OCI-LY3 (cell line): ENCODE results near the gene TMEM74B.
"Not testable (repeated sequence)": the region's sequence is repeated elsewhere in the genome, so short reads cannot be mapped to it uniquely, and the experiment has no call there.

Experiments used
- H2AFZ ChIP-seq: fragments of 200-600, 300-600 bp; shearing (Covaris generic); 2 replicates; pipeline ENCODE4 v1.6.0; 2014; ENCODE audit warnings: antibody characterized with exemption, low read depth, low read length
- H3K27ac ChIP-seq: fragments of 200-600, 300-600 bp; sonication (generic); 2 replicates; pipeline ENCODE4 v1.5.1; 2014; ENCODE audit warnings: mild to moderate bottlenecking, low read length, moderate library complexity, mixed read lengths
- H3K27me3 ChIP-seq: fragments of 200-600, 300-600 bp; sonication (generic); 2 replicates; pipeline ENCODE4 v1.6.1; 2014; ENCODE audit warnings: low read depth, low read length, mixed read lengths
- H3K36me3 ChIP-seq: fragments of 200-600, 300-600 bp; sonication (generic); replicated peaks from 2 replicates; pipeline ENCODE3; 2014; ENCODE audit warnings: low read depth, low read length, mixed read lengths
- H3K4me1 ChIP-seq: fragments of 300-600, 200-600 bp; sonication (generic); 2 replicates; pipeline ENCODE4 v1.6.1; 2014; ENCODE audit warnings: low read length, mixed read lengths
- H3K4me2 ChIP-seq: fragments of 200-600, 300-600 bp; sonication (generic); 2 replicates; pipeline ENCODE4 v1.6.1; 2014; ENCODE audit warnings: low read length, mixed read lengths
- H3K4me3 ChIP-seq: fragments of 300-600, 200-600 bp; sonication (generic); 2 replicates; pipeline ENCODE4 v1.5.1; 2014; ENCODE audit warnings: antibody characterized with exemption, mild to moderate bottlenecking, low read length, moderate library complexity
- H3K79me2 ChIP-seq: fragments of 300-600, 200-600 bp; shearing (Covaris generic); 2 replicates; pipeline ENCODE4 v1.6.1; 2014; ENCODE audit warnings: mild to moderate bottlenecking, low read length, mixed read lengths
- H3K9ac ChIP-seq: fragments of 300-600, 200-600 bp; shearing (Covaris generic); 2 replicates; pipeline ENCODE4 v1.6.0; 2014; ENCODE audit warnings: mild to moderate bottlenecking, low read length, moderate library complexity
- H3K9me3 ChIP-seq: fragments of 200-600, 300-600 bp; shearing (Covaris generic); 2 replicates; pipeline ENCODE4 v1.6.1; 2014; ENCODE audit warnings: low read length, mixed read lengths; ENCODE audit not compliant: insufficient read depth
- H4K20me1 ChIP-seq: fragments of 200-600, 300-600 bp; sonication (generic); 2 replicates; pipeline ENCODE4 v1.6.1; 2016; ENCODE audit warnings: low read length, mixed read lengths; ENCODE audit not compliant: insufficient read depth
- EZH2phosphoT487 ChIP-seq: fragments of 200-600 bp; shearing (Covaris generic); IDR thresholded peaks from 2 replicates; pipeline ENCODE4 v1.6.1; 2018; ENCODE audit warnings: antibody characterized with exemption, mixed run types, low read depth
- TF ChIP-seq, protein P1 (sequence below): fragments of 200-600, 300-600 bp; sonication (generic); IDR thresholded peaks from 2 replicates; pipeline ENCODE4 v1.5.1; 2014; ENCODE audit warnings: antibody characterized with exemption, low read length, low read depth

The TMEM74B gene

DNA sequence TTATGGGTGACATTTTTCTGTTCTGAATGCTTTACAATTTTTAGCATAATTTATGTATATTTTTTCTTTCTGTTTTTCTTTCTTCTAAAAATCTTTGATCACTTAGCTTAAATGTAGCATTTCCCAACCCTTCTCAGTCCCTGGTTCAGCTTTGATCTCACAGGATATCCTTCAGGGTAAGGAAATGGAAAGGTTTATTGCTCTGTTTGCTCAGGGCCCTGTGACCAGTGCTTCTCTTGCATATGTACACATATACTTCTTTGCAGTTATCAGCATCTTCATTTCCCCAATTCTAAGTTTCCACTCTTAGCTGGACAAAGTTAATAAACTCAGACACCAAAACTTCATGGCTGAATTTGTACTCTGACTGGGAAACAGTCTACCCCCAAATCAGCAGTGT lies 30.6 kb downstream of the TMEM74B start:
- TF ChIP-seq EZH2phosphoT487 = no peak
- TF ChIP-seq, protein P1, sequence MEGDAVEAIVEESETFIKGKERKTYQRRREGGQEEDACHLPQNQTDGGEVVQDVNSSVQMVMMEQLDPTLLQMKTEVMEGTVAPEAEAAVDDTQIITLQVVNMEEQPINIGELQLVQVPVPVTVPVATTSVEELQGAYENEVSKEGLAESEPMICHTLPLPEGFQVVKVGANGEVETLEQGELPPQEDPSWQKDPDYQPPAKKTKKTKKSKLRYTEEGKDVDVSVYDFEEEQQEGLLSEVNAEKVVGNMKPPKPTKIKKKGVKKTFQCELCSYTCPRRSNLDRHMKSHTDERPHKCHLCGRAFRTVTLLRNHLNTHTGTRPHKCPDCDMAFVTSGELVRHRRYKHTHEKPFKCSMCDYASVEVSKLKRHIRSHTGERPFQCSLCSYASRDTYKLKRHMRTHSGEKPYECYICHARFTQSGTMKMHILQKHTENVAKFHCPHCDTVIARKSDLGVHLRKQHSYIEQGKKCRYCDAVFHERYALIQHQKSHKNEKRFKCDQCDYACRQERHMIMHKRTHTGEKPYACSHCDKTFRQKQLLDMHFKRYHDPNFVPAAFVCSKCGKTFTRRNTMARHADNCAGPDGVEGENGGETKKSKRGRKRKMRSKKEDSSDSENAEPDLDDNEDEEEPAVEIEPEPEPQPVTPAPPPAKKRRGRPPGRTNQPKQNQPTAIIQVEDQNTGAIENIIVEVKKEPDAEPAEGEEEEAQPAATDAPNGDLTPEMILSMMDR = no peak
- Histone ChIP-seq H3K27ac (no peak overlapping the region), H3K4me3 (no peak overlapping the region), H2AFZ (no peak overlapping the region), H3K36me3 (peaks cover 38% of the 10 kb centered on the region), H4K20me1 (no peaks in the 10 kb centered on the region), H3K9ac (no peak overlapping the region), H3K4me1 (no peaks in the 10 kb centered on the region), H3K4me2 (no peak overlapping the region), H3K27me3 (no peaks in the 10 kb centered on the region), H3K79me2 (no peaks in the 10 kb centered on the region), H3K9me3 (no peaks in the 10 kb centered on the region)

GRCh38 chr20:1150968-1151367 lies 33.8 kb downstream of the TMEM74B start:
- TF ChIP-seq, protein P1 = no peak
- no peak for TF ChIP-seq EZH2phosphoT487
- Histone ChIP-seq H3K36me3 (peaks cover 46% of the 10 kb centered on the region), H3K4me1 (no peaks in the 10 kb centered on the region), H3K27me3 (no peaks in the 10 kb centered on the region), H3K27ac (no peak overlapping the region), H3K9ac (no peak overlapping the region), H3K9me3 (no peaks in the 10 kb centered on the region), H4K20me1 (no peaks in the 10 kb centered on the region), H3K4me3 (no peak overlapping the region), H3K79me2 (no peaks in the 10 kb centered on the region), H2AFZ (no peak overlapping the region), H3K4me2 (no peak overlapping the region)

DNA sequence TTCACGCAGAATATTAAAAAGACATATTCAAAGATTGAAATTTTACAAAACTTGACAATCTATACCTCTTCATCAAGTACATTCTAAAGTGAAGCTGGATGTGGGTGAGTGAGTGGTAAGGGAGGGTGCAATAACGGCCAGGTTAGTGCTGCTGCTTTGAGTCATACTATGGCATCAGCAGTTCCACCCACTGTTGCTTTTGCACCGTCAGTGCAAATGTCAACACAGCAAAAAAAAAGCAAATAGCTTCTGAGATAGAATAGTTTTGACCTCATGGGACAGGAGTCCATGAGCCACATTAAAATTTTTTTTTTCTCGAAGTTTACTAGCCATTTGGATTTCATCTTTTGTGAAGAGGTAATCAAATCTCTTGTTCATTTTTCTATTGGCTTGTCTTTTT lies 34.6 kb downstream of the TMEM74B start:
- H3K27me3 ChIP-seq = no peaks in the 10 kb centered on the region
- peaks cover 44% of the 10 kb centered on the region for H3K36me3 ChIP-seq
- H3K4me3 ChIP-seq = no peak overlapping the region
- no peaks in the 10 kb centered on the region for H3K79me2 ChIP-seq
- no peak overlapping the region for H3K4me2 ChIP-seq
- no peak overlapping the region for H3K9ac ChIP-seq
- H3K27ac ChIP-seq = no peak overlapping the region
- TF ChIP-seq EZH2phosphoT487 = no peak
- TF ChIP-seq, protein P1 = no peak
- no peaks in the 10 kb centered on the region for H3K9me3 ChIP-seq
- H2AFZ ChIP-seq = no peak overlapping the region
- H3K4me1 ChIP-seq = no peaks in the 10 kb centered on the region
- H4K20me1 ChIP-seq = 0 out of 2 replicates have a peak, but pooled peaks cover 3% of the 10 kb centered on the region

GRCh38 chr20:1149812-1150211 lies 35.0 kb downstream of the TMEM74B start:
- not testable (repeated sequence) for H4K20me1 ChIP-seq, H3K27ac ChIP-seq, H3K9ac ChIP-seq, H2AFZ ChIP-seq, H3K27me3 ChIP-seq, H3K4me3 ChIP-seq, H3K79me2 ChIP-seq, H3K4me1 ChIP-seq, H3K9me3 ChIP-seq, H3K4me2 ChIP-seq
- peaks cover 41% of the 10 kb centered on the region for H3K36me3 ChIP-seq

GRCh38 chr20:1146957-1147356 lies 37.8 kb downstream of the TMEM74B start:
- Histone ChIP-seq H3K4me3 (no peak overlapping the region), H3K4me2 (no peak overlapping the region), H3K9me3 (no peaks in the 10 kb centered on the region), H3K4me1 (no peaks in the 10 kb centered on the region), H3K27me3 (no peaks in the 10 kb centered on the region), H3K79me2 (no peaks in the 10 kb centered on the region), H3K9ac (no peak overlapping the region), H4K20me1 (0 out of 2 replicates have a peak, but pooled peaks cover 5% of the 10 kb centered on the region), H3K27ac (no peak overlapping the region), H3K36me3 (peaks cover 29% of the 10 kb centered on the region), H2AFZ (no peak overlapping the region)
- TF ChIP-seq EZH2phosphoT487 = no peak
- TF ChIP-seq, protein P1 = no peak
